HCT116 (cell line): ENCODE data around the gene GPN1.

Experiments
- EZH2 ChIP-seq: fragments of 200-600 bp; sonication (generic); IDR thresholded peaks from 2 replicates; pipeline ENCODE4 v1.6.1; 2017; ENCODE audit warnings: antibody characterized with exemption, mixed run types
- EZH2phosphoT487 ChIP-seq: fragments of 200-600 bp; IDR thresholded peaks from 2 replicates; pipeline ENCODE4 v1.6.1; 2018; ENCODE audit warnings: antibody characterized with exemption, borderline replicate concordance
- POLR2AphosphoS5 ChIP-seq: IDR thresholded peaks from 2 replicates; pipeline ENCODE4 v1.6.1; 2011; ENCODE audit warnings: mild to moderate bottlenecking, low read depth, low read length, moderate library complexity
- RAD21 ChIP-seq: IDR thresholded peaks from 2 replicates; pipeline ENCODE4 v1.6.1; 2012; ENCODE audit warnings: low read depth, mild to moderate bottlenecking
- ZNF274 ChIP-seq: fragments of 200-500 bp; sonication (Bioruptor generic); IDR thresholded peaks from 2 replicates; pipeline ENCODE4 v1.6.1; 2014; ENCODE audit warnings: mild to moderate bottlenecking, low read depth, low read length, inconsistent platforms
- TF ChIP-seq, protein P1 (sequence below), 3 experiments: fragments of 200-600 bp in 1 of 3; sonication (generic) in 1 of 3; IDR thresholded peaks in 2 of 3; conservative IDR thresholded peaks in 1 of 3; 2 replicates each; pipeline ENCODE4 v1.5.1; 2012 to 2017; ENCODE audit warnings: low read depth in 2 of 3, low read length in 2 of 3, antibody characterized with exemption in 1 of 3, borderline replicate concordance in 1 of 3, control low read depth in 1 of 3, mild to moderate bottlenecking in 1 of 3, mixed read lengths in 1 of 3, mixed run types in 1 of 3, moderate library complexity in 1 of 3; ENCODE audit not compliant: insufficient read depth in 1 of 3
- TF ChIP-seq, protein P2 (sequence below): IDR thresholded peaks from 2 replicates; pipeline ENCODE4 v1.6.1; 2012
- TF ChIP-seq, protein P3 (sequence below): IDR thresholded peaks from 2 replicates; pipeline ENCODE4 v1.6.1; 2012; ENCODE audit warnings: low read depth

DNA sequence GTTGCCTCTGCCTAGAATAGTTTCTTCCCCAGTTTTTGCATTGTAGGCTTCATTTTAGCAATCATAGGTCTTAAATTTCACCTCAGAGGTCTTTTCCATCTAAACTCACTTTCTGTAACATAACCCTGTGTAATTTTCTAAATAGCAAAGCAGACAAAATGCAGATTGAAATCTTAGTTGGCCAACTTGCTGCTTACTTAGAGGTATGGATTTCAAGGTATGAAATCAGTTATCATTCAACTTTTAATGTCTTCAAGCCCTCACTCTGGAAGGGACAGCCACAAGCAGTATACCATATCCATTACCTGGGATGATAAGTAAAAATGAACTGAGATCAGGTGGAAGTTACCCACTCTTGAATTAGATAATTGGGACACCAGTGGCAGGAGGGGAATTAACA, 3.9 kb upstream of the GPN1 start:
- TF ChIP-seq, protein P1, sequence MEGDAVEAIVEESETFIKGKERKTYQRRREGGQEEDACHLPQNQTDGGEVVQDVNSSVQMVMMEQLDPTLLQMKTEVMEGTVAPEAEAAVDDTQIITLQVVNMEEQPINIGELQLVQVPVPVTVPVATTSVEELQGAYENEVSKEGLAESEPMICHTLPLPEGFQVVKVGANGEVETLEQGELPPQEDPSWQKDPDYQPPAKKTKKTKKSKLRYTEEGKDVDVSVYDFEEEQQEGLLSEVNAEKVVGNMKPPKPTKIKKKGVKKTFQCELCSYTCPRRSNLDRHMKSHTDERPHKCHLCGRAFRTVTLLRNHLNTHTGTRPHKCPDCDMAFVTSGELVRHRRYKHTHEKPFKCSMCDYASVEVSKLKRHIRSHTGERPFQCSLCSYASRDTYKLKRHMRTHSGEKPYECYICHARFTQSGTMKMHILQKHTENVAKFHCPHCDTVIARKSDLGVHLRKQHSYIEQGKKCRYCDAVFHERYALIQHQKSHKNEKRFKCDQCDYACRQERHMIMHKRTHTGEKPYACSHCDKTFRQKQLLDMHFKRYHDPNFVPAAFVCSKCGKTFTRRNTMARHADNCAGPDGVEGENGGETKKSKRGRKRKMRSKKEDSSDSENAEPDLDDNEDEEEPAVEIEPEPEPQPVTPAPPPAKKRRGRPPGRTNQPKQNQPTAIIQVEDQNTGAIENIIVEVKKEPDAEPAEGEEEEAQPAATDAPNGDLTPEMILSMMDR (IDR thresholded peaks at IDR 0.05 in 2 of 3, conservative IDR thresholded peaks at IDR 0.05 in 1 of 3; ENCODE audit: borderline replicate concordance in 1 of 3, insufficient read depth in 1 of 3, low read depth in 2 of 3, low read length in 2 of 3), result no peak
- TF ChIP-seq, protein P2, sequence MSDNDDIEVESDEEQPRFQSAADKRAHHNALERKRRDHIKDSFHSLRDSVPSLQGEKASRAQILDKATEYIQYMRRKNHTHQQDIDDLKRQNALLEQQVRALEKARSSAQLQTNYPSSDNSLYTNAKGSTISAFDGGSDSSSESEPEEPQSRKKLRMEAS, result no peak
- TF ChIP-seq EZH2 (no peak), EZH2phosphoT487 (no peak), POLR2AphosphoS5 (no peak), ZNF274 (no peak), RAD21 (no peak)
- TF ChIP-seq, protein P3, sequence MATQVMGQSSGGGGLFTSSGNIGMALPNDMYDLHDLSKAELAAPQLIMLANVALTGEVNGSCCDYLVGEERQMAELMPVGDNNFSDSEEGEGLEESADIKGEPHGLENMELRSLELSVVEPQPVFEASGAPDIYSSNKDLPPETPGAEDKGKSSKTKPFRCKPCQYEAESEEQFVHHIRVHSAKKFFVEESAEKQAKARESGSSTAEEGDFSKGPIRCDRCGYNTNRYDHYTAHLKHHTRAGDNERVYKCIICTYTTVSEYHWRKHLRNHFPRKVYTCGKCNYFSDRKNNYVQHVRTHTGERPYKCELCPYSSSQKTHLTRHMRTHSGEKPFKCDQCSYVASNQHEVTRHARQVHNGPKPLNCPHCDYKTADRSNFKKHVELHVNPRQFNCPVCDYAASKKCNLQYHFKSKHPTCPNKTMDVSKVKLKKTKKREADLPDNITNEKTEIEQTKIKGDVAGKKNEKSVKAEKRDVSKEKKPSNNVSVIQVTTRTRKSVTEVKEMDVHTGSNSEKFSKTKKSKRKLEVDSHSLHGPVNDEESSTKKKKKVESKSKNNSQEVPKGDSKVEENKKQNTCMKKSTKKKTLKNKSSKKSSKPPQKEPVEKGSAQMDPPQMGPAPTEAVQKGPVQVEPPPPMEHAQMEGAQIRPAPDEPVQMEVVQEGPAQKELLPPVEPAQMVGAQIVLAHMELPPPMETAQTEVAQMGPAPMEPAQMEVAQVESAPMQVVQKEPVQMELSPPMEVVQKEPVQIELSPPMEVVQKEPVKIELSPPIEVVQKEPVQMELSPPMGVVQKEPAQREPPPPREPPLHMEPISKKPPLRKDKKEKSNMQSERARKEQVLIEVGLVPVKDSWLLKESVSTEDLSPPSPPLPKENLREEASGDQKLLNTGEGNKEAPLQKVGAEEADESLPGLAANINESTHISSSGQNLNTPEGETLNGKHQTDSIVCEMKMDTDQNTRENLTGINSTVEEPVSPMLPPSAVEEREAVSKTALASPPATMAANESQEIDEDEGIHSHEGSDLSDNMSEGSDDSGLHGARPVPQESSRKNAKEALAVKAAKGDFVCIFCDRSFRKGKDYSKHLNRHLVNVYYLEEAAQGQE, result no peak
